Activated naive CD8-positive, alpha-beta T cell treated with anti-CD3 and anti-CD28 coated beads, Interleukin-2, amount 50 U/mL, for 16 hours (primary cell): ENCODE measurements around the gene DARS2.
A peak's percentile ranks its signal among the peaks of the same experiment; 100 is the strongest.
"Not testable (repeated sequence)": the region's sequence is repeated elsewhere in the genome, so short reads cannot be mapped to it uniquely, and the experiment has no call there.

Experiments
- DNase-seq: peaks from one replicate; pipeline ENCODE4 v3.0.0-alpha.2; 2020; ENCODE audit warnings: low read depth, low spot score

DARS2 gene, protein sequence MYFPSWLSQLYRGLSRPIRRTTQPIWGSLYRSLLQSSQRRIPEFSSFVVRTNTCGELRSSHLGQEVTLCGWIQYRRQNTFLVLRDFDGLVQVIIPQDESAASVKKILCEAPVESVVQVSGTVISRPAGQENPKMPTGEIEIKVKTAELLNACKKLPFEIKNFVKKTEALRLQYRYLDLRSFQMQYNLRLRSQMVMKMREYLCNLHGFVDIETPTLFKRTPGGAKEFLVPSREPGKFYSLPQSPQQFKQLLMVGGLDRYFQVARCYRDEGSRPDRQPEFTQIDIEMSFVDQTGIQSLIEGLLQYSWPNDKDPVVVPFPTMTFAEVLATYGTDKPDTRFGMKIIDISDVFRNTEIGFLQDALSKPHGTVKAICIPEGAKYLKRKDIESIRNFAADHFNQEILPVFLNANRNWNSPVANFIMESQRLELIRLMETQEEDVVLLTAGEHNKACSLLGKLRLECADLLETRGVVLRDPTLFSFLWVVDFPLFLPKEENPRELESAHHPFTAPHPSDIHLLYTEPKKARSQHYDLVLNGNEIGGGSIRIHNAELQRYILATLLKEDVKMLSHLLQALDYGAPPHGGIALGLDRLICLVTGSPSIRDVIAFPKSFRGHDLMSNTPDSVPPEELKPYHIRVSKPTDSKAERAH

GRCh38 chr1:173824315-173825081 lies at the start of gene DARS2, which contains the start of gene CENPL:
Gene DARS2, plus strand, starts transcription at chr1:173824673. Its CDS starts 557 bp downstream, at chr1:173825230.
Gene CENPL, minus strand, starts transcription at chr1:173824883. Its CDS starts 13,584 bp downstream, at chr1:173811299.
- peak; percentile 72 for DNase-seq

DNA sequence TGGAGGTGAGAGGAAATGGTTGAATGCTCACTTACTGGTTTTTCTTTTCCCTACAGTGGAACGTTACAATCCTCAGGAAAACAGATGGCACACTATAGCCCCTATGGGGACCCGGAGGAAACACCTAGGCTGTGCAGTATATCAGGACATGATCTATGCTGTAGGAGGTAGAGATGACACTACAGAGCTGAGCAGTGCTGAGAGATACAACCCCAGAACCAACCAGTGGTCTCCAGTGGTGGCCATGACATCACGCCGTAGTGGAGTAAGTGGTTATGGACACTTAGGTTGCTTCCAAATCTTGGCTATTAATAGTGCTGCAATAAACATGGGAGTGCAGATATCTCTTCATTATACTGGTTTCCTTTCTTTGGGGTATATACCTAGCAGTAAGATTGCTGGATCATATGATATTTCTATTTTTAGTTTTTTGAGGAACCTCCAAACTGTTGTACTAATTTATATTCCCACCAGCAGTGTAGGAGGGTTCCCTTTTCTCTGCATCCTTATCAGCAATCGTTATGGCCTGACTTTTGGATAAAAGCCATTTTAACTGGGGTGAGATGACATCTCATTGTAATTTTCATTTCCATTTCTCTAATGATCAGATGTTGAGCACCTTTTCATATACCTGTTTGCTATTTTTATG lies 48.8 kb upstream of the DARS2 start:
- no peak for DNase-seq

DNA sequence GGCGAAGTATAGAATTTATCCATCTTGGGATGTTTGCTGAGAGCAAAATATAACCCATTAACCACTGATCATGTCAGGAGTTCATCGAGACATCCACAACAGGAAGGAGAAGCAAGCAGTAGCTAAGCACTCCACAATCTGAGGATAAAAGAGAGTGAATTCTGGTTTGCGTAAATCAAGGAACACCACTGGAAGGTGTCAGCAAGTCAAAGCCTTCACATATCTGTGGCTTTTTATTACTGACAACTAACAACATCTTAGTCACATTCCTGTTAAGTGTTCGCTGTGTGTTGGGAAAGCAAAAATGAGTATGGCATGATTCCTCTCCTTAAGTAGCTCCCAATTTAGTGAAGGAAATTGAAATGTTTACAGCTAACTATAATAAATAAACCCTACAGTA lies 44.5 kb upstream of the DARS2 start:
- DNase-seq, result no peak

DNA sequence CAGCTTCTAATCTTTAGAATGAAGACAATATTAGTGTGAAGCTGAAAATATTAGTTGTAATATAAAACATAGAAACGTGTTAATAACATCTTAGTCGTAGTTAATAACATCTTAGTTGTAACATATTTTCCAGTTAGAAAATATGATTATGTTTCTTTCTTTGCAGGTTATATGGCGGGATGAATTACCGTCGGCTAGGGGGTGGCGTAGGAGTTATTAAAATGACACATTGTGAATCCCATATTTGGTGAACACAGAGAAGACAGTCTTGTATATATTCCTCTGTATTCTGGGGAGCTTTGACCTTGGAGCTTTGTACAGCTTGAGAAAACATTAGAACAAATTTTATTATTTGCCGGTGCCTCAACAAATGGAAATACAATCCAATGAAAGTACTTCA lies 39.5 kb upstream of the DARS2 start:
- DNase-seq, result no peak

- DNase-seq, result no peak
Measured at GRCh38 chr1:173789841-173790240, 34.6 kb upstream of the DARS2 start.

DNA sequence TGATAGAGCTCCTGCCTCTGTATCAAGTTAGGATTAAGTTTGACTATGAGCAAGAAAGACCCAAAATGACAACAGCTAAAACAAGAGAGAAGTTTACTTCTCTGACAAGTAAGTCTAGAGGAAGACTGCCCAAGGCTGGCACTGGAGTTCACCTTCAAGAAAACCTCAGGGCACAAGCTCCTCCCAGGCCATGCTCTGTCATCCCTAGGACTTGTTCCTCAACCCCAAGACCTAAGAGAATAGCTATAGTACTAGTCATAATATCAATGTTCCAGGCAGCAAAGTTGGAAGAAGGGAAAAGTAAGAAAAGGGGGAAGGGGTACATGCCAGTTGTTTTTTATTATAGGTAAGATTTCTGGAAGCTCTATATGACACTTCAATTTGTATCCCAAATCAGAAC lies 26.4 kb upstream of the DARS2 start:
- no peak for DNase-seq

DNA sequence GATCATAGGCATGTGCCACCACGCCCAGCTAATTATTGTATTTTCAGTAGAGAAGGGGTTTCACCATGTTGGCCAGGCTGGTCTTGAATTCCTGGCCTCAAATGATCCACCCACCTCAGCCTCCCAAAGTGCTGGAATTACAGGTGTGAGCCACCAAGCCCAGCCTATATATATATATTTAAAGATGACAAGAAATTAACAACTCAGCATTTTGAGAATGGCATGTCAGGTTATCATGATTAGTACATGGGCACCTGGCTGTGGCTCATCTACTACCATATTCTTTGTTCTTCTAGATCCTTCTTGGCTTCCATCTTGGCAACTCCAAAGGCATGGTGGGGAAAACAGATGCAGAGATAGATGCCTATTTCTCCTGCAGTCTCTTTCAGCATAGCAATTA lies 24.5 kb upstream of the DARS2 start:
- DNase-seq, result not testable (repeated sequence)

DNA sequence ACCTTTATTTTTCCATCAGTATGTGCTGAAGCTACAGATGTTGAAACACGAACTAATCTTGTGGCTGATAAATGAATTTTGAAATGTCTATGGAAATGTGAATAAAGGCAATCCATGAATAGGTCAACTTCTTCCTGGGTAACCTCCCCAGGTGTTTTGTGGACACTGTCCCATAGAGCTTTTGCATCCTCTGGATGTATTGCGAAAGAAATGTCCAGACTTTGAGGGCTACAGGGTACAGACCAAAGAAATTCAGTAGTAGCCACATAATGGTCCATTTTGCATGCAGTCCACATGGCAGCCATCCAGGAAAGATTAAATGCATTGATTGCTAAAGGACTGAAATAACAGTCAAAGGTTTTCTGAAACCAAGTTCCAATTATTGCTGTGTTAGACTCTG lies 21.5 kb upstream of the DARS2 start:
- DNase-seq, result no peak

DNA sequence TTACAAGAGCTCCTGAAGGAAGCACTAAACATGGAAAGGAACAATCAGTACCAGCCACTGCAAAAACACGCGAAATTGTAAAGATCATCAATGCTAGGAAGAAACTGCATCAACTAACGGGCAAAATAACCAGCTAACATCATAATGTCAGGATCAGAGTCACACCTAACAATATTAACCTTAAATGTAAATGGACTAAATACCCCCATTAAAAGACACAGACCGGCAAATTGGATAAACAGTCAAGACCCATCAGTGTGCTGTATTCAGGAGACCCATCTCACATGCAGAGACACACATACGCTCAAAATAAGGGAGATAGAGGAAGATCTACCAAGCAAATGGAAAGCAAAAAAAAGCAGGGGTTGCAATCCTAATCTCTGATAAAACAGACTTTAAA lies 10.8 kb upstream of the DARS2 start:
- DNase-seq, result not testable (repeated sequence)

GRCh38 chr1:173818459-173818858 lies 6.0 kb upstream of the DARS2 start:
- DNase-seq, result no peak

- no peak for DNase-seq
Measured at GRCh38 chr1:173821680-173822079, 2.8 kb upstream of the DARS2 start.

DNA sequence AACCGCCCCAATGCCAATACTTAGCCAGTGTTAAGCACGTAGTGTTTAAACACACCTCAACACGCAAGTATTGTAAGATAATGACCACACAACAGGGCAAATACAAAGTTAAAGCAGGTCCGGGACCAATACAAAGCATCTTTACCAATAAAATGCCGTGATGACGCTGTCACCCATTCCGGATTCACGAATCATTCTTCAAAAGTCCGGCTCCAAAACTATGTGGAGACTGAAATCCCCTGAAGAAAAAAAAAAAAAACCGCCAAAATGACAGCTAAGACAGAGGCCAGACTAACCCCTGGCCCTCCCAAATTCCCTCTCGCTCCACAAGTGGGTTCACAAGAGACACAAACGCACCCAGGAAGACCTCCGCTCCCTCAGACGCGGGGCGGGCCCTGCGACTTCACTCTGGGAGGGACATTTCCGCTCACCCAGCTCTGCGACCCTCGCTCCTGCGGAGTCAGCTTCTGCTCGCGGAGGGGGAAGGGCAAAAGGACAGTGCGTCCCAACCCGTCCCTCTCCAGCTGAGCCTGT lies 625 bp upstream of the DARS2 start:
- no peak for DNase-seq

DNA sequence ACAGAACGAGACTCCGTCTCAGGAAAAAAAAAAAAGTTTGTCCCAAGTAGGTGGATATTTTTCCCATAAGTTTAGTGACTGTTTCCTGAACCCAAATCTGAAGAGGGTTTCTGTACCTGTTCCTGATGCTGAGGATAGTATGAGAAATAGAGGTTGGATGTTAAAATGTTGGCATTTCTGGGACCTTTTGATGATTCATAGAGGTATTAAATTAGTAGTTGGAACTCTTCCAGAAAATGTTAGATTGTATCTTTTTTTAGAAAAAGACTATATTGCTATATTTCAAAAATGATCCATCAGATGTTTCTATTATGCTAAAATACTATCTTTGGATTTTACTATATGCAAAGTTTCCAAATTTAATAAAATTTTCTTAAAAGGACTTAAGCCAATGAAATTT lies 3.1 kb downstream of the DARS2 start:
- DNase-seq, result no peak

GRCh38 chr1:173832748-173833147 lies 8.3 kb downstream of the DARS2 start:
- DNase-seq, result no peak

DNA sequence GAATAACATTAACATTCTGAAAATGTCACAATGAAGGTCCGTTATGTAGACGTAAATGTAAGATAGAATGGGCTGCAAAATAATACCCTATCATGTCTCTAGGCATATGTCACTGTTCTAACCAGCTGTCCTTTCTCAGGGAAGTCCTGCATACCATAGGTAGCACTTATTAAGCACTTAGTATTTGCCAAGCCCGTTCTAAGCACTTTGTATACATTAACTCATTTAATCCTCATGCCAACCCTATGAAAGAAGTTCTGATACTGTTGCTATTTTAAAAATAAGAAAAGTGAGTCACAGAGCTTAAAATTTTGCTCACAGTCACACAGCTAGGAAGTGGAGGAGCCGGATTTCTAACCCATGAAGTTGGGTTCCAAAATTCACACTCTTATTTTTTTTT lies 27.6 kb downstream of the DARS2 start:
- DNase-seq, result no peak

GRCh38 chr1:173853074-173853473 lies 28.6 kb downstream of the DARS2 start:
- DNase-seq, result no peak

DNA sequence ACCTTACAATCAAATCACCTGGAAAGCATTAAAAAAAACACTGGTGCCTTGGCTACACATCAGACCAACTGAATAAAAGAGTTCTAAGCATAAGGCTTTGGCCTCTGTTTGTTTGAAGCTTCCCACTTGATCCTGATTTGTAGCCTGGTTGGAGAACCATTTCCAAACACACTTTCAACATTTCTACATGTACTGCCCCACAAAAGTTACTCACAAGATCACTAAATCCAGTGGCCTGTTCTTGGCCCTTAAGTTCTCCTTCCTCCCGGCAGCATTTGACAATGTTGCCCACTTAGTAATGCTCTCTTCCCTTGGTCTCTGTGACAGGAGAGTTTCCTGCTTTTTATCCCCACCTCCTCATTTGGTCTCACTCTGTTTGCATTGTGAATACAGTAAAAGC lies 31.5 kb downstream of the DARS2 start:
- no peak for DNase-seq

DNA sequence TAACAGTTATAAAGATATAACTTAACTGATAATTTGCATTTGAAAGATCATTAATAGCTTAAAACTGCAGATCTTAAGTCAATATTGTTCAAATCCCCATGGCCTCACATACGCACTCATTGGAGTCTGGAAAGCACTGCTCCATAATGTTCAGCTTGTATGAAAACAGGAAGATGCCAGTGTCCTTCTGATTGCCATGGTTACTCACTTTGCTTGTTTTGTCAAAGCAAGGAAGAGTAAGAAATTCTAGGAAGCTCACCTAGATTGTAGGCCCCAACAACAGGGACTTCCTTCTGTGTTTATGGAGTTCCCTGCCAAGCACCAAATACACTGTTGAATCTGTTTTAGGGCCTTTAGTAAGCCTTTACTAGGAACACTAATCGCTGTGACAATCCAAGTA lies 32.4 kb downstream of the DARS2 start:
- DNase-seq, result no peak

- DNase-seq, result no peak
Measured at GRCh38 chr1:173857363-173857917, 33.0 kb downstream of the DARS2 start.

- DNase-seq, result not testable (repeated sequence)
Measured at GRCh38 chr1:173859547-173859946, 35.1 kb downstream of the DARS2 start.

- no peak for DNase-seq
Measured at GRCh38 chr1:173860065-173860464, 35.6 kb downstream of the DARS2 start.
